DLD1 (cell line): ENCODE data around the gene ENO4.

ENCODE experiments used
- in situ Hi-C: cut with HindIII; loops from 2 replicates; pipeline ENCODE4 v1.10.0; 2017; ENCODE audit warnings: low sequenced_read_pairs

ENO4 gene

DNA sequence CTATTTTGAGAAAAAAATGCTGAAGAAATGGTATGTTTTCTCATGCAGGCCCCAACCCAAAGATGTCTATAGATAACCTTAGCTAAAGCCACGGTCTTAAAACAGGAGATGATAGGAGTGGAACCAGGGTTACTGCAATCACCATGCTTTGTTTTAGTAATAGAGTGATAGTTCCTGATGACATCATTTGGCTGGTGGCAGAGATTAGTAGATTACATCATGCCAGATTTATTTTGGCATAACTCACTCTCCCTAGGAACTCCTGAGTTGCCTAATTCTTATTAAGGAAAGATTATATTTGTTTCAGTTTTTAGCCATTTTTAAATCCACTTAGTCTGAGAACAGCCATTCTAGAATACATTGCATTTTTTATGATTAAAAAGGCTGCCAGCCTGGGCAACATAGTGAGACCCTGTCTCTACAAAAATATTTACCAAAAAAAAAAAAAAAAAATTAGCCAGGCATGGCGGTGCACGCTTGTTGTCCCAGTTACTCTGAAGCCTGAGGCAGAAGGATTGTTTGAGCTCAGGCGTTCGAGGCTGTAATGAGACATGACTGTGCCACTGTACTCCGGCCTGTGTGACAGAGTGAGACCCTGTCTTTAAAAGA, 17.8 kb downstream of the ENO4 start:
- in situ Hi-C loops = no loop called here

DNA sequence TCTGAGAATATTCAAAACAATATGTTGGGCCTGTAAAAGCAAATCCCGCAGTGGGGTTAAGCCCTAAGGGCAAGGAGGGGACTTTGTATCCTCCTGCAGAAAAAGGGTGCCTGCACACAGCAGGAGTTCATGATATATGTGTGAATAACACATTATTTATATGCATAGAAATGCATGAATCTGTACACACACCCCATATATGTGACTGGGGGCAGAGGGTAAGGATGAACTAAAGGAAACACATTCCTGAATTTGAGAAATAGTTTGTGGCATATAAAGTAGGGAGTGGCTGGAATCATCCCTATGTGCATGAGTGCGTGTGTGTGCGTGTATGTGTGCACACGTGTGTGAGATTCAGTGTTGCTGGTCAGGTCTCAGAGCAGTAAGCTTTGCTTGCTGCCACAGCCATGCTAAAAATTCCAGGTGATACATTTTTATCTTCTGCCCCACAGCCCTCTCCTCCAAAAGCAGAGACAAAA, 18.9 kb downstream of the ENO4 start:
- in situ Hi-C loops = no loop called here

GRCh38 chr10:116868722-116869121, 19.4 kb downstream of the ENO4 start:
- in situ Hi-C loops = no loop called here

- in situ Hi-C loops = no loop called here
Observed at GRCh38 chr10:116870949-116871348, 21.6 kb downstream of the ENO4 start.

GRCh38 chr10:116873134-116873533, 23.8 kb downstream of the ENO4 start:
- in situ Hi-C loops = no loop called here

DNA sequence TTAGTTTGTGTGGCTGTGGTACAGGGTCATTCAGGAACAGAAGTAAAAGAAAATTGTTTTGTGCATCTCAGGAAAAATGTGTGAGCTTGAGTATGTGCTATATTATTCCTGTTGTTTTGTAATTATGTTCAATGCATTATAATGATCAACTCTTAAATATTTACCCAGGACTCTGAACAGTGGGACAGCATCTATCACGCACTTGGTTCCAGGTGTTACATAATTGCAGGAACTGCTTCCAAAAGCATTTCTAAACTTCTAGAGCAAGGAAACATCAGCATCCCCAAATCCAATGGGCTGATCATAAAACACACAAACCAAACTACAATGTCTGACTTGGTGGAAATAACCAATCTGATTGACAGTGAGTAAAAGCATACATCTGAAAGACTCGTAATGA, 26.6 kb downstream of the ENO4 start:
- in situ Hi-C loops = no loop called here

- in situ Hi-C loops = no loop called here
Observed at GRCh38 chr10:116877391-116877790, 28.1 kb downstream of the ENO4 start.

GRCh38 chr10:116878123-116878522, 28.8 kb downstream of the ENO4 start:
- in situ Hi-C loops = no loop called here

- in situ Hi-C loops = no loop called here
Observed at GRCh38 chr10:116879817-116880216, 30.5 kb downstream of the ENO4 start.

DNA sequence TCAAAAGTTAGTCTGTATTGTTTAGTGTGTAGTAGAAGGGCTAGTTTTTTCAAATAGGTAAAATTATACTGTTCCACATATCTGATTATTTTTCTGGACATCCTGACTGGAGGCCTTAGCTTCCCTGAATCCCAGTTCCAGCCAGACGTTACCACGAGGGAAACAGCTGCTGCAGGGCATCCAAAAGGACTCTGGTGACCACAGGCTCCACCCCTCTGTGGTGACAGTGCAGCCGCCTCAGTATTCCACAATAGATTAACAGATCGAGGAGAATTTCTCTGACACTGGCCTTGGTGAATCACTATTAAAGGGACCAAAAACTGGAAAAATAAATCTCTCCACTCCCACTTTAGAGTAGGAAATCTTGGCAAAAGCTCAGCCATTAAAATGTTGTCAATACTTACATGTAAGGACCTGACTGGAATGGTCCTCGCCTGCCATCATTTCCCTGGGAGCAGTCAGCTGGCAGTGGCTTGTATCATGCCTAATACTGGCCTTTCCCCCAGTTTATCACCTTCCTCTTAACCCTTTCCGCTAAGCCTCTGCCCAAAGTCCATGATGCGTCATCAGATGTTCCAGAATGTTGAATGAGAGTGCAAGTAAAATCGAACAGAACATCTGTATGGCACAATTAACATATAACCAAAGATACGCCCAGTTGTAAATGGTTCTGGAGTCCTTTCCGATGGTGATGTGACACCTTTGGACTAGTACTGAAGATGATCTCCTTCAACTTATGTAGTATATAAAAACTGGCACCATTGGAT, 31.6 kb downstream of the ENO4 start:
- in situ Hi-C loops = no loop called here

DNA sequence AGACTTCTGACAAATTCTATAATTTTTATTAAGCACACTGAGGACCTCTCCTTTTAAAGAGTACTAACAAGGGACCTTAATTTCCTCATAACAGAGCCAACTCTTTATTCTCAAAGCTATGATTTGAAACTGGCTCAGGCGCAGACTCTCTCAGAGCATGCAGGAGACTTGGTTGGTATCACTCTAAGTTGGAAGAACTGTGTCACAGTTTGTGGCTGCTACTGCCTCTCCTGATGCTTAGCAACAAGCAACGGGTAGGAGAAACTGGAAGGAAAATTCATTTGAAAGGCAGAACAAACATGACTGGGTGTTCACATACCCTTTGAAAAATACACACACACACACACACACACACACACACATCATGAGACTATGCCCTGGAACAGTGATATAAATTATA, 33.3 kb downstream of the ENO4 start:
- in situ Hi-C loops = no loop called here

DNA sequence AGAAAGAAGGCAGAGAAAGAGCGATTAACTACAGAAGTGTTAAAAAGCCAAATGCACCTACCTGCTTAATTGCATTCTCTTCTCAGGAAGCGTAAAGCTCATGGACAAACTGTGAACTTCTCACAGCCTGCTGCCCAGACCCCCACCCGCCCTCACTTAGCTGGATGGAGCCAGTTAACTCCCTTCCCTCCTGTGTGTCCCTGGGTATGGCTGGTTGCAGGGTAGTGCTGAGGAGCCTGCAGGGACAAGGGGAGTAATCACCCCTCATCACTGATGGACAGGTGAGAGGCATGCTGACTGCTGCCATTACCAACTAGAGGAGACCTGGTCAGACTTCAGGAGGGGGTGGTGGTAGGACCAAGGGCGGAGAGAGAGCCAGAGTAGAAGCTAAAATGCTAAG, 37.5 kb downstream of the ENO4 start:
- in situ Hi-C loops = no loop called here

- in situ Hi-C loops = no loop called here
Observed at GRCh38 chr10:116888380-116889055, 39.2 kb downstream of the ENO4 start.

DNA sequence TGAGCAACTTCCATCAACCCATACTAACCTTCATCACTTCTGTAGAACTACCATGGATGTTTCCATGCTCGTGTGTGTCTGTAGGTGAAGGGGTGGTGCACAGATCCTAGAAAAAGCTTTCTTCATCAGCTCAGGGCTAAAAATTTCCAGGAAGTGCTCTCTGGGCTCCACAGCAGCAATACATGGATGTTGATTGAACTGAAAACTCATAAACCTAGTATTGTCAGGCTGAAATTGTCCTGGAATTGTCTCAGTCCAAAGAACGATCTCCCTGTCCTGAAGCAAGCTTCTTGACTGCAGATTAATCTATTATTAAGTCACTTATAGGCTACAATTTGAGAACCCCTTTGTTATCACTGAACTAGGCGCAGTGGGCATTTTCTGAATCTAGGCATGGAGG, 39.8 kb downstream of the ENO4 start:
- in situ Hi-C loops = no loop called here

DNA sequence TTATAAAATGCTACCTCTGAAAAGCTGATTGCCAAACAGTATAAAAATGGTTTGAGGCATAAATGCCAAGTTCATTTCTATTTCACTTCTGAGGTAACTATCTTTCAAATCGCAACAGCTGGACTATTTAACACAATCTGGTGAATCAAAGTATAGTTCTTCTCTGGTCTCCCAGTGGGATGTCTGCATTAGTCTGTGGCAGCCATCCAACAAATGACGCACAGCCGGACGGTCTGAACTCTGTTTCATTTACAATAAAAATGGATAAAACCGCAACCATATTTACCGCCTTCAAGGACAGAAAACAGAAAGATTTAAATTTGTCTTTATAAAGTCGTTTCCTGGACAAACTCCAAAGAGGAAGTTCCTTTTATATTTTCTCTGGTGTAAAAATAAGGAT, 41.9 kb downstream of the ENO4 start:
- in situ Hi-C loops = loop anchor here (10.0 kb wide), 1 partner anchor 74 kb away; no protein-coding TSS in a partner anchor

DNA sequence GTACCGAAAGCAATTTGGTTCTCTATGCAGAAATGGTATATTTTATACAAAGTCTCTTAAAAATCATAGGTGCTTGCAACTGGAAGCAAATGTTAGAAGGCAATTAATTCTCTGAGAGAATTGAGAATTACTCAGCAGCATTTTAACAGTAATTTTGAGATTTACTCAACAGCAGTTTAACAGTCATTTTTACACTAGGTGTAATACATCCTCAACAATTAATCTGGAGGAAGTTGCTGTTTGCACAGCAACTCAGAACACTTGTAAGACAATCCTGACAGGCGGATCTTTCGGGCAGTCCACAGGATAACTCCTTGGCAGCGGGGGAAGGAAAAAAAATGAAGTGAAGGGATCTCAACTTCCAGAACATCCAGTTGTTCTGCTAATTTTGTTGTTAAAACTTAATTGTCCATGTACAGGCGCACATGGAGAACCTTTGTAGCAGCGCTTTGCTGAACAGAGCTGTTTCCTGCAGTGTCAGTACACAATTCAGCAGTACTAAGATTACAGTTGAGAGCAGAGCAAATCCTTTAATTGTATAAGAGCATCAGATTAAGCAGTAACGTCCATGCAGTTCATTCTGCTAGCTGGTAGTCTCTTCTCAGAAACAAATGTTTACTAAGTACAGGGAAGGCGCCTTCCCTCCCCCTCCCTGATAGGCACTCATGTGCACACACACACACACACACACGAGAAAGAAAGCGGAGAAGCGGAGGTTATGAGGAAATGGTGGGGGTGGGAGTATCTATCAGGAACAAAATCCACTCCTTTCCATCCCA, 43.8 kb downstream of the ENO4 start:
- in situ Hi-C loops = loop anchor here (10.0 kb wide), 1 partner anchor 72 kb away; no protein-coding TSS in a partner anchor

GRCh38 chr10:116893686-116894037, 44.4 kb downstream of the ENO4 start:
- in situ Hi-C loops = loop anchor here (10.0 kb wide), 1 partner anchor 71 kb away; no protein-coding TSS in a partner anchor

DNA sequence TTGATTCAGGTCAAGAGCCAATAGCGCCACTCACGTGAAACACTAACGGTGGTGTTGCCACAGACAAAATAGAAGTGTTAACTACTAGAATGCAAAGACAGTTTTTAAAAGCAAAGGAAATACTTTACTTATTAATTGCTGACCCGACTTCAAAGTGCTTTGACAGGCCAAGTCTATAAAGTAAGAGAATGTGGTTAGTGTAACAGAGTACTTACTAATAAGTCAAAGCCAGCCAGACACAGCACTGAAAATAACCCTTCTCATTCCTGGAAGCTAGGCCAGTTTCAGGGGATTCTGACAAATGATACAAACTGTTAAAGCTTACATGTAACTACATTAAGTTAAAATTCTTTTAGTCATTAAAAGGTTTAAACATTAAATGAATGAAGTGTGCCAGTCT, 50.3 kb downstream of the ENO4 start:
- in situ Hi-C loops = loop anchor here (10.0 kb wide), 1 partner anchor 65 kb away; no protein-coding TSS in a partner anchor

GRCh38 chr10:116905845-116906210, 56.5 kb downstream of the ENO4 start:
- in situ Hi-C loops = no loop called here

- in situ Hi-C loops = no loop called here
Observed at GRCh38 chr10:116907245-116907987, 58.1 kb downstream of the ENO4 start.
